Measurements from ENCODE around the gene AFG3L2.

The AFG3L2 gene

DNA sequence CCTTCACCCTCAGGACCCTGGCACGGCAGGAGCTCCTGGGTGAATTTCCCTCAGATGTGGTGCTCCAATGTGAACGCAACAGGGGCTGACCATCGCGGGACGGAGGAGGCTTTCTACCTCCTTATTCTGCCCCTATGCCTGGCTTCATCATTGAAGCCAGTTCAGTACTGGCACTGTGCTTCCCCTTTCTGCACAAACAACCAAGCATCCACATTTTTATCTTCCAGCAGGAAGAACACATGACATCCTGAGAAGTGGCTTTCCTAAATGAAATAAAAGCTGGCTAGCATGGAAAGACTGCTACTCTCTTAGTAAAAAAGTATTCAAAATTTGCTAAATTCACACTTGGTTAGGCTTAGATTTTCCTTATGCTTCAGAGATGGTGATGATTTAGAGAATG, 24.8 kb downstream of the AFG3L2 start:
- DNase-seq = no peak

DNA sequence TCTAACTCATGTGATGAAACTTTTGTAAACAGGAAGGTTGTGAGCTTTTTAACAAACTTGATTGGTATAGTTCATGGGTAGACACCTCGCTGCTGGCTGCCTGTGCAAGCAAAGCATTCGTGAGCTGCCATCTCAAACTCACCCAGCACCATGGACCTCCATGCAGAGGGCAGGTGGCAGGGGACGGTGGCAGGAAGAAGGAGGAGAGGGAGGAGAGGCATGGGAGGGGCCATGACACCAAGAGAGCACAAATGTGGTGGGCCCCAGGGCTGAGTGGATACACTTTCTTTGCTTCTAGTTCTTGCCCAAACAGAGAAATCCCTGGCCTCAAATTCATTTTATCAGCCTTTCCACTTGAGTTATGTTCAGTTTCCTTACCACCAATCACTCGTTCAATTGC, 29.1 kb downstream of the AFG3L2 start:
- no peak for DNase-seq

DNA sequence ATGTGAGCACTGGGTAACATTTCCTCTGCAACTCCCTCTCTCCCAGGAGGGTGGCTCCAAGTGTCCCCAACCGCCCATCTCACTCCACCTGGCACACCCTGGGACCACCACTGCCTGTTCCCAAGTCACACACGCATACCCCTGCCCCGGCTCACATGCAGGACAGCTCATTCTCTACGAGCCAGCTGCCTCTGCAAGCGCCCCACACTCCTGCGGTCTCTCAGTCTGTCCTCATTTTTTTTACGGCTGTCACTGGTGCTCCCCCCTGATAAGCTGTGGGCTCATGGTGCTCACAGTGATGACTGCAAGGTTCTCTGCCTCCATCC, 30.8 kb downstream of the AFG3L2 start:
- DNase-seq = no peak

DNA sequence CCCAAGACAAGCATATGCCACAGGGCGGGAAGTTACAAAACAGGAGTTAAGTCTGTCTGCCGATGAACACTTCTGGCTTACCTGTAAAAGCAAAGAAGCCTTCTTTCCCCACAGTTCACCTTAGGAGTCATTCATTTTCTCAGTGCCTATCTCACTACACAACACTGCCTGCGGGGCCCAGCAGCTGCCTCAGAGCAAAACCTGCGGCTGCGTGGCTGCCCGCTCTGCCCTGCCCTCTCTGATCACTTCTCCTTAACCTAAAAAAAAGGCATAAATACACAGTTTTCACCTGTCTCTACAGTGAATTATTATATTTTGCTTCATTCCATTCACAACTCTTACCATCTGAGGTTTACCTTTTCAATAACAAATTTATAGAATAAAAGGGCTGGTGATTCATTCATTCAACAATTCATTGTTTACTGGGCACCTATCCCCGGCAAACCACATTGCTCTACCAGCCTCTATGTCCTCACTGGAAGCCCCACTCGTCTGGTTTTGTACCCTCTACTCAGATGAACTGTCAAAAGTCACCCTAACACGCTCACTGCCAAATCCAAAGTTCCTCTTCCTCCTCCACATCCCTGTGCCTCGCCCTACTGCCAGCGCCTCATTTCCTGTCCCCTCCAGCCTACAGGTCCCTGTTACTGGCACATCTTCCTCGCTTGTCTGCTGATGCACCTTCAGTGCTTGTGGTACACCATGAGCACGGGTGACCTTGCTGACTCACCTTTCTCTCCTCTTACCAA, 31.4 kb downstream of the AFG3L2 start:
- no peak for DNase-seq

DNA sequence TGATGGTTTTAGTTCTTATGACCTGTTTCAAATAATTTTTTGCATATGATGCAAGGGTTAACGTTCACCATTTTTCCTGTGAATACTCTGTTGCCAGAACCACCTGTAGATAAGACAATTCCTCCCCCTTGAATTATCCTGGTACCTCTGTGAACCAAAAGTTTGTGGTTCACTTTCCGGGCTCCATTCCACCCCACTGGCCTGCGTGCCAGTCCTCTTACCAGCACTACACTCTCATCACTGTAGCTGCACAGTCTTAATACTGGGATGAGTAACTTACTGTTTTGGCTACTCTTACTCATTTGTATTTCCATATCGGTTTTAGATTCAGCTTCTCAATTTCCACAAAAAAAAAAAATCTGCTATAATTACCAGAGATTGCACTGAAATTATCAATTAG, 34.4 kb downstream of the AFG3L2 start:
- no peak for DNase-seq

DNA sequence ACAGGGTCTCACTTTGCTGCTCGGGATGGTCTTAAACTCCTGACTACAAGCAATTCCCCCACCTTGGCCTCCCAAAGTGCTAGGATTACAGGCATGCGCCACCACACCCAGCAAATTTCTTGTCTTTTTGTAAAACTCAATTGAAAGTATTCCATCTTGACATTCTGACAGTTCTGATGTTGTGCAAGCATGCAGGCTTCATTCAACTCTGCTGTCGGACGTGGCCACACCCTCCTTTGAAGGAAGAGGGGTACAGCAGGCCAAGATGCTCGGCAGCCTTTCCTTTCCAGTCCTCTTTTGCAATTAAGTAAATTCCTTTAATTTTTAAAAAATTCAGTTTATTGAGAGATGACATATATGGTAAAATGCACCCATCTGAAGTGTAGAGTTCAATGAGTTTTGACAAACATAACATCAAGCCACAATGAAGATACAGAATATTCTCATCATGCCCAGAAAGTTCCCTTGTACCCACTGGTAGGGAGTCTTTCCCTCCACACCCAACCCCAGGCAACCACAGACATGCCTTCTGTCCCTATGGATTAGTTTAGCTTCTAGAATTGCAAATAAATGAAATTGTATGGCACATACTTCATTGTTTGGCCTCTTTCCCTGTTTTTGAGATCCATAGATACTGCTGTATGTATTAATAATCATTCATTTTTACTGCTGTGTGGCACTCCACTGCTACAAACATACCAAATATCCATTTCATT, 35.9 kb downstream of the AFG3L2 start:
- DNase-seq = no peak

DNA sequence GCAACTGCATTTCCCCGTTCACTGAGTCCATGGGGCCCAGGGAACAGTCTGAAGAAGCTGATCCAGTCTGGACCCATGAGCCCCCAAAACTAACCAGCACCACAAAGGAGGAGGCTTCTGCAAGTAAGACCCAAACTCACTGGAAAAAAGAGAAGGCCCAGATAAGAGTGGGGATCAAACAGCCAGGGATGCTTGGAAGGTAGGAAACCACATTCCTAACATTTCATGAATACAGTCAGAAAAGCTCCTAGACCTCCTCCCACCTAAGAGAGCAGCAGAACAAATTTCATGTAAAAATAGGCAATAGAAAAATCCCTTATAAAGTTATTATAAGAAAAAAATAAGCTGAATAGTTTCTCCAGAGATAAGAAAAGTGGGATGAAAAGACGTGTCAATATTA, 38.6 kb downstream of the AFG3L2 start:
- no peak for DNase-seq

DNA sequence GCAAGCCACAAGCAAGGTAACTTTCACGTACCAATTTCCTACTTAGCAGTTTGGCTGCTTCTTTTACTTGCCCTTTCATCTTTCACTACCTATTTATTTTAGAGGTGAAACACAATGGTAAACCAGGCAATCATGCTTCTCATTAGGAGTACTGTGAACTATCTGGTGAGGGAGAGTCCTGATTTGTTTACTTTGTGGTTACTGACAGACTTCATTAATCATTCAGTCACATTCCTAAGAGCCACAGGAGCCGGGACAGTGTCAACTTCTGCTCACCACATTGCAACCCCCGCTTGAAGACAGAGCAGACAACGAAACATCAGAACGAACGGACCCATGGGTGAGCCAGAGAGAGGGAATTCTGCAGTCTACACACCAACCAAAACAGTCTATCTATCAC, 40.1 kb downstream of the AFG3L2 start:
- no peak for DNase-seq

DNA sequence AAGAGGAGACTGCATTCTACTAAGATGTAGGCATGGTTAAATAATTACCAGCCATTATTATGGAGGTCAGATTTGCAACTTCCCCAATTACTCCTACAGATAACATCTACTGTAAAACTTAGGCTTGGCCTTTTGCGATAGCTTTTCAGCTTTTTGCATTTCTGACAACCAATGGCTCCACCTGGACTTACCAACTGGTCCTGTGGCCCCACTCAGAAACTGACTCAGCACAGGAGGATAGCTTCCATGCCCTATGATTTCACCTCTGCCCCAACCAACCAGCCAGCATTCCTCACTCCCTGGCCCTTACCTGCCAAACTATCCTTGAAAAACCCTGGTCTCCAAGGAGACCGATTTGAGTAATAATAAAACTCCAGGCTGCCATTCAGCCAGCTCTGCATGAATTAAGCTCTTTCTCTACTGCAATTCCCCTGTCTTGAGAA, 40.8 kb downstream of the AFG3L2 start:
- no peak for DNase-seq

DNA sequence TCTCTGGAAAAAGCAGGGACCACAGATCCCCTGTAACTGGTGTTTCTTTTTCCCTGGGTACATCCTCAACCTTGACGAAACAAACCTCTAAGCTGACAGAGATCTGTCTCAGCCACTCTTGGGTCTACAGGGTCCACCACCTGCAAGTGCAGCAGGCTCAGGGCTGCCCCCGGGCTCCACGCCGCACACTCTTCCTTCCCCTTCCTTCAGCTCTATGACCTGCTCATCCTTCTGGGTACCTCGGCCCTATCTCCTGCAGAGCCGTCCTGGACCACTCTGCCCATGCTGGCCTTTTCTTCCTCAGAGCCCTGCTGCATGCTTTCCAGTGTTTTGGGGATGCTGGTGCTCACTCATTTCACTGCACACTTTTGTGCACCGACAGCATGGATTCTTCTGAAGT, 41.5 kb downstream of the AFG3L2 start:
- no peak for DNase-seq

DNA sequence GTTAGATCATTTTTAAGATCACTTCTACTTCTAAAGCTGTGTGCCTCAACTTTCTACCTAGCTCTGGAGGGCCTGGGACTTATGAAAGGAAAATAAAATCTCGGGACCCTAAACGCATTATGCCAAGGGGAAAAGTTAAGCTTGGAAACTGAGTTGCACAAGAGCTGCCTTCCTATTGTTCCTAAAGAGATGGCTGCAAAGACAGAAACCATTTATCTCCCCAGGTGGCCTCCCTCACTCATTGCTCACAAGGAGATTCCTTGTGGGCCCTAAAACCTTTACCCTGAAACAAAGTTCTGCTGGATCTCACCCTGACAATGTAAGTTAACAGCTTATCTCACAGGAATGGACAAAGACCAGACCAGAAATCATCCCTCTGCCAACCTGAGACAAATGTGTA, 42.2 kb downstream of the AFG3L2 start:
- DNase-seq = no peak

DNA sequence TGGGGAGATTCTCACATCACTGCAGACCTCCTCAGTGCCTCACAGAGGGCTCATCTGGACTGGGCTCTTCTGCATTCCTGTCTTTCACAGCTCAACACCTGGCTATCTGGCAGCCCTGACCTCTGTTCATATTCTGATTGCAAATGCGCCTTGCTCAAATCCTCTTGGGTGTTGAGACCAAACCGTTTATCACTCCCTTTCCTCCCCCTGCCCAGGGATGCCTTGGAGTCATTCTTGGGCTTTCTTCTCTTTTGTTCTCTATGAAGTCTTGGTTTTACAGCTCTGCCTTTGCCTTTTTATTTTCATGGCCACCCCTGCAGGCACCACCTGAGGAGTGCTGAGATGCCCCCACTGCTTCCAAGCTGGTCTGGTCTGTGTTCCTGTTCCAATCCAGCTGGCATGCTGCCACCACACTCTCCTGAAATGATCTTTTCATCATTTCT, 42.6 kb downstream of the AFG3L2 start:
- no peak for DNase-seq

DNA sequence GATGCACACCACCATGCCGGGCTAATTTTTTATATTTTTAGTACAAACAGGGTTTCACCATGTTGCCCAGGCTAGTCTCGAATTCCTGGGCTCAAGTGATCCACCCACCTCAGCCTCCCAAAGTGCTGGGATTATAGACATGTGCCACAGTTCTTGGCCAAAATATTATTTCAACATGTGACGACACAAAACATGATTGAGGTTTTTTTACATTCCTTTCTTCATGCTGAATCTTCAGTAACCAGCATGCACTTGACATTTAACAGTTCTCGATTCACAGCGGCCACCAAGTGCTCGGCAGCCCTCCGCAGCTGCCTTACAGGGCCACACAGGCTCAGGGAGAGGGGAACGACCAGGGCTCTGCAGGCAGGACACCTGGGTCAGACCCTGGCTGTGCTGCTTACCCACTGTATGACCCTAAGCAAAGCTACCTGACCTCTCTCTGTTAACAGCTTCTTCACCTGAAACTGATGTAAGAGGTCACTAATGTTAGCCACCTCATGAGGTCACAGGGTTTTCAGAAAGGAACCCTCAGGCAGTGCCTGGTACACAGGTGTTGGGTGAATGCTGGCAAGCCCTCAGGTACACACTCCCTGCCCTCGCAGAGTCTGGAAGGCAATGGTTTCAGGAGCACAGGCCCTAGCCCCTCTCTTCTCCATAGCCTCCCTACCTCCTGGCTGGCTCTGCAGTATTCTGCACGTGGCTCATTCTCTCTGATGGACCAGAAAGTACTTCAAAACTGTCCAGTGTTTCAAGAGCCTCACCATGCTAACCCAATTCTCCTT, 43.3 kb downstream of the AFG3L2 start:
- no peak for DNase-seq

DNA sequence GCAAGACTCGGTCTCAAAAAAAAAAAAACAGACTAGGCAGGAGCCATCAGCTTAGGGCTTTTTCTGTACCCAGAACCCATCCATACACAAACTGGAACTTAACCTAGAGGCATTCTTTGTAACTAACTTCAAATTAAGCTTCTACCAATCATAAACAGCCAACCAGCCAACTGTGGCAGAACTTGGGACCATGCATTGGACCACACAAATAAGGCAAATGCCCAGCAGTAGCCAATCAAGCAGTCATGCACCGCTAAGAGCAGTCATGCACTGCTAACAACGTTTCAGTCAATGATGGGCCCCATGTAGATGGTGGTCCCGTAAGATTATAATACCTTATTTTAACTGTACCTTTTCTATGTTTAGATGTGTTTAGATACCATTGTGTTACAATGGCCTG, 46.3 kb downstream of the AFG3L2 start:
- DNase-seq = no peak

DNA sequence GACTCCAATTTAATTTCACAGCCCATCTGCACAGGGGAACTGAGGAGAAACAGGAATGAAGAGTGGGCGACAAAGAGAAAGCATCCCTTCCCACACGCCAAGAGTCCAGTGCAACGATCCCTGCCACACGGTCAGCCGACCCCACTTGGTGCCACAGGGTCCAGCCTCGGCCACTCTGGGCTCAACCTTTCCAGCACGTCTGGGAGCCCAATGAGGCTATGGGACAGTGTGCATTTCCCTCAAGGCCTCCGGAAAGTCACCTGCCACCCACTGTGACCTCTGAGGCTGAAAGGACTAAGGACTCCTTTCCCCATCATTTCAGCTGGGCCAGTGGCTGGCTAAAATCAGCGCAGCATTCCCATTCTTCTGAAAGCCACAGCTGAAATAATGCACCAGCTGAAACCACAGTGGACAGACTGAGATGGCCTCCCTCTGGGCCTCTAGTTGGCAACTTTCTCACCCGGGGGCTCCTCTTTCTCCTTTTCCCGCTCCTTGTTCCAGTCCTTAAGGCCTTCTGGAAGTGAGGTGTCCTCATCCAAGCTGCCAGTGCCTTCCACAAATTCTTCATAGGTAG, 47.8 kb downstream of the AFG3L2 start:
- DNase-seq = no peak

DNA sequence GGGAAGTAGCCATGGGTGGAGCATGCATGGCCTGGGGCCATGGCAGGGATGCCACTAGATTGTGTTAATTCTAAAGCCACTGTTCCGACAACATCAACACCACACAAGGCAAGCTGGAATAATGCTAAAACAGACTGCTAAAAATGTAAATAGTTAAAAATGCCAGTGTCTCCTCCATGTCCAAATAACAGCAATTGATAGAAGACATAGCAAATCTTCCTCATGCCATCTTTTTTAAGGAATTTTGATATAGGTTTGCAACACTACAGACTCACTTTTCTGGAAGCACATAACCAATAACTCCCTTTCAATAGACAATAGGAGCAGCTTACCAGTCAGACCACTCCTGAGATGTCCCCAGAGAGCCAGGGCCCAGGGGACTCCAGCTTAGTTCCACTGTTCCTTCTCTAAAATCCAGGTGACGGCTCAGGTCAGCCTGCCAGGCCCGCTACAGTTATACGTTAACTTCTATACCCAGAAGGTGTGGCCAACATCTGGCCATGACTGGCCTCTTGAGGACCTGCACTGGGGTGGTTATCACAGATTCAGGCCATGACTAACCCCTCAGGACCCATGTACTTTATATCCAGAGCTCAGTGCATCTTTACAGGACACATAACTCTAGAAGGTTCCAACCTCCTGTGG, 48.7 kb downstream of the AFG3L2 start:
- DNase-seq = no peak

DNA sequence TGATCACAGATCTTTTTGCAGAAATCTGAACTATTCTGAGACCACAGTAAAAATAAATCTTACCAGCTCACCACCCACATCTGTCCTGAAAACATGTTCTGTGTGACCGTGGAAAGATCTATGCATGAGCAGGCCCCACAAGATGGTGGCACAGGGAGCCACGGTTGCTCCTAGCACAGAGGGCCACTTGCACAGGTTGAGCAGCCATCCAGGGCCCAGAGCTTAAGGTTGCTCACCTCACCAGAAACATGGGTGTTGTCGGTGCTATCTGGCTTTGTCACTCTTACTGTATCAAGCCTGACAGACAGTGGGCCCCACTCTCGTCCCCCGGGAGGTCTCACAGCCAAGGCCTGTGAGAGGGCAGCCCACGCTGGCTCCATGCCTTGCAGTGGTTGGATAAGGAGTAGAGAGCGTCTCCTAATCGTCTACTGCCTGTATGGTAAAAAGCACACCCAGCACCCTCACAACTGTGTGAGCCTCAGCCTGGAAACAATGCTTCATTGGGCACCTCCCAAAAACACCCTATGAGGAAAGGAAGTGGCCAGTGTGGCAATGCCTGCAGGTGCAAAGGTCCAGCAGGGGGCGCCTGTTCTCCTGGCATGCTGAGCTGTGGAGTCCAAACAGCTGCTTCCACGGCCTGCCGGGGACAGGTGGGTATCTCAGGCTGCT, 49.4 kb downstream of the AFG3L2 start:
- DNase-seq = peak; percentile 9

DNA sequence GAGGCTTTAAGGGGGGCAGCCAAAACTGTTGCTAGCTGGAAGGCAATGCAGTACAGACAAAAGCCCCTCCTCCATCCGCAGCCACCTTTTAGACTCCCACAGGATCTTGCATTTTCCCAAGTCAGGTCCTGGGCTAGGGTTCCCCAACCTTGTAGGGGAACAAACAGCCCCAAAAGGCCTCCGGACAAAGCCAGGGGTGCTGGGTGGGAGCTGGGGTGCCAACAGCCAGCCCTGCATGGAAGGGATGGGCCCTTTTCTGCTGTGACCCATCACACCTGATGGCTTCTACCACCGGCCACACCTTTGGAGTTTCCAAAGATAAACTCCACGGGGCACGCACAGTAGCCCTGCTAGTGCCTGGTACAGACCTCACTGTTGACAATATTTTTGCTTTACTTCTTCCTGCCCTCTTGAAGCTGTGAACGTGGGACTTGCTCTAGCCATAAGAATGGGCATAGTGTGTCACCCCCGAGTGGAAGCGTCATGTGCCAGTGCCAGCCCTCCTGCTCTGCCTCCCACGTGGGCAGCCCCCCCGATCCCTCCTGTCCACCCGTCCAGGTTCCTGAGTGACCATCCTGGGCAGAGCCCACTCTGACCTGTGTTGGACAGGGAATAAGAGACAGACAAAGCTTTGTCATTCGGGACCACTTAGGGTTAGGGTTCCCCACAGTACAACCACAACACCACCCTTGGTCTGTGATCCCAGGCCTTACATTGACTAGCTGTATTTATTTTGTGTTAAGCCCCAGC, 50.1 kb downstream of the AFG3L2 start:
- no peak for DNase-seq

DNA sequence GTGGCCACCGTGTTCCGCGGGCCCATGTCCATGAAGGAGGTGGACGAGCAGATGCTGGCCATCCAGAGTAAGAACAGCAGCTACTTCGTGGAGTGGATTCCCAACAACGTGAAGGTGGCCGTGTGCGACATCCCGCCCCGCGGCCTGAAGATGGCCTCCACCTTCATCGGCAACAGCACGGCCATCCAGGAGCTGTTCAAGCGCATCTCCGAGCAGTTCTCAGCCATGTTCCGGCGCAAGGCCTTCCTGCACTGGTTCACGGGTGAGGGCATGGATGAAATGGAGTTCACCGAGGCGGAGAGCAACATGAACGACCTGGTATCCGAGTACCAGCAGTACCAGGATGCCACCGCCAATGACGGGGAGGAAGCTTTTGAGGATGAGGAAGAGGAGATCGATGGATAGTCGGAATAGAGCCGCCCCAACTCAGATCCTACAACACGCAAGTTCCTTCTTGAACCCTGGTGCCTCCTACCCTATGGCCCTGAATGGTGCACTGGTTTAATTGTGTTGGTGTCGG, 51.2 kb downstream of the AFG3L2 start:
- DNase-seq = no peak

DNA sequence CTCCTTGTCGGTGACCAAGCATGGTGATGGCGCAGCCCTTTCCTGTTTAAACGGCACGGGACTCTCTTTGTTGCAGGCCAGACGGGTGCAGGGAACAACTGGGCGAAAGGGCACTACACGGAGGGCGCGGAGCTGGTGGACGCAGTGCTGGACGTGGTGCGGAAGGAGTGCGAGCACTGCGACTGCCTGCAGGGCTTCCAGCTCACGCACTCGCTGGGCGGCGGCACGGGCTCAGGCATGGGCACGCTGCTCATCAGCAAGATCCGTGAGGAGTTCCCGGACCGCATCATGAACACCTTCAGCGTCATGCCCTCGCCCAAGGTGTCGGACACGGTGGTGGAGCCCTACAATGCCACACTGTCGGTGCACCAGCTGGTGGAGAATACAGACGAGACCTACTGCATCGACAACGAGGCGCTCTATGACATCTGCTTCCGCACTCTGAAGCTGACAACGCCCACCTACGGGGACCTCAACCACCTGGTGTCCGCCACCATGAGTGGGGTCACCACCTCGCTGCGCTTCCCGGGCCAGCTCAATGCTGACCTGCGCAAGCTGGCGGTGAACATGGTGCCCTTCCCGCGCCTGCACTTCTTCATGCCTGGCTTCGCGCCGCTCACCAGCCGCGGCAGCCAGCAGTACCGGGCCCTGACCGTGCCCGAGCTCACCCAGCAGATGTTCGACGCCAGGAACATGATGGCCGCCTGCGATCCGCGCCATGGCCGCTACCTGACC, 51.9 kb downstream of the AFG3L2 start:
- no peak for DNase-seq

DNA sequence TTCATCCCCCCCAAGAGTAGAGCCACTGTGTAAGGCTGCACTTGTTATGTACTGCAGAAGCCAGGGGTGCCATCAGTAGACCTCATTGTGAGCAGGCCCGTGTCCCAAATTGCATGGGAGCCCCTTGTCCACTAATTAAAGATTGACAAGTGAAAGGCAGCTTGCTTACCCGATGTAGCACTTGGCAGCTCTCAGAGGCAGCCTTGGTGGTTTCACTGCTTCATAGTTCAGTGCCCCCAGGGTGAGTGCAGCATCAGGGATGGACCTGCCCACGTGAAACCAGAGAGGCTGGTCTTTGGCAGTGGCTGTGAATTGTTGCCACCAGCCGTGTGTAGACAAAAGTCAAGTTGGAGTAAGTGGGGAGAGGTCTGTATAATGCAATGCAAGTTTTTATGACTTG, 55.7 kb downstream of the AFG3L2 start:
- DNase-seq = no peak
